Activated CD8-positive, alpha-beta T cell treated with anti-CD3 and anti-CD28 coated beads for 36 hours (primary cell): ENCODE measurements around the gene MAPKAP1. TPM values are rescaled to one million over a fixed set of nuclear protein-coding genes. Genes with fewer than 3 reads are reported as not detected.

Source experiments
- ATAC-seq: fragments of 200-7000 bp; cut with Tn5 transposase; one replicate; pipeline ENCODE4 v1.10.0; 2021; ENCODE audit warnings: mild to moderate bottlenecking, moderate library complexity
- CTCF ChIA-PET: fragments of 350-600 bp; sonication (Branson Sonifier 250); formaldehyde crosslinking; loops from one replicate; lab custom pipeline; 2021; ENCODE audit warnings: antibody characterized with exemption; lab: Charles Lee
- POLR2A ChIA-PET: fragments of 350-600 bp; sonication (Branson Sonifier 250); formaldehyde crosslinking; loops from one replicate; lab custom pipeline; 2021; ENCODE audit warnings: antibody characterized with exemption; lab: Charles Lee
- DNase-seq: peaks from one replicate; pipeline ENCODE4 v3.0.0-alpha.2; 2020
- H3K27ac Mint-ChIP-seq: one replicate; pipeline ENCODE4 v1.8.0; 2021; ENCODE audit warnings: mild to moderate bottlenecking, mixed read lengths
- H3K27me3 Mint-ChIP-seq: one replicate; pipeline ENCODE4 v1.8.0; 2021; ENCODE audit warnings: mixed read lengths
- H3K36me3 Mint-ChIP-seq: one replicate; pipeline ENCODE4 v1.8.0; 2021; ENCODE audit warnings: low read depth, mixed read lengths
- H3K4me1 Mint-ChIP-seq: one replicate; pipeline ENCODE4 v1.8.0; 2021; ENCODE audit warnings: low read depth, mixed read lengths
- H3K4me3 Mint-ChIP-seq: one replicate; pipeline ENCODE4 v1.8.0; 2021; ENCODE audit warnings: mild to moderate bottlenecking, moderate library complexity, mixed read lengths
- H3K9me3 Mint-ChIP-seq: one replicate; pipeline ENCODE4 v1.8.0; 2021; ENCODE audit warnings: mixed read lengths
- intact Hi-C: fragments of 100-400 bp; cut with micrococcal nuclease; formaldehyde crosslinking; loops from one replicate; pipeline ENCODE4 v1.10.0; 2022
- total RNA-seq, 2 experiments: library from RNA; stranded (reverse); gene quantifications; one replicate each; pipeline ENCODE4 v1.2.3, GENCODE V29; 2021
- TF ChIP-seq, protein P1 (sequence below): fragments of 200-600 bp; IDR thresholded peaks from one replicate; pipeline ENCODE4 v1.8.0; 2022; ENCODE audit warnings: antibody characterized with exemption, mild to moderate bottlenecking

MAPKAP1 gene
- total RNA-seq, 2 experiments from 2014 or later = 58.8 to 62.4 TPM

DNA sequence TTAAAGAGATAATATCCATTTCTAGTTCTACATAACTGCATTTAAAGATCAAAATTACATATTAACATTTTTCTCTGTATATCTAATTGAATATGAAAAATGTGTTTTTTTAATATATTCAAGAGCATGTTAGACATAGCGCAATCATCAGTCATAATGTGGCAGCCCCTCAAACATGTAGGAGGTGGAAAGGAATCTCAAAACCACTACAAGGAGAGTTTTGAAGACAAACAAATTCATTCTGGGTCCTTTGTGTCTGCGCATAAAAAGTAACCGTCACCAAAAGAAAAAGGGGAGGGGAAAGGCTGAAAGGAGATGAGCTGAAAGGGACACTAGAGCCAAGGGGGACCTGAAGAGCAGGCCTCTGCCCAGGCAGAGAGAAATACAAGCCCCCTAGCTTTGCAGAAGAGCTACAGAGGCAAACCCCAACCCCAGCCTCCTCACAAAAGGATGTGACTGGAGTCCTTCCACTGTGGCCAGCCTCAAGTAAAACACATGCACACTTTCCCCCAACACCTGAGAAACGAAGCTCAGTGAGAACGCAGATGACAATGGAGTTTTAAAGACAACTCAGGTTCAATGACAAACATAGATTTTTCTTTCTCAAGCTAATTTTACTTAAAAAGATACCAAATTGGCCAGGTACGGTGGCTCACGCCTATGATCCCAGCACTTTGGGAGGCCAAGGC lies 62.0 kb downstream of the MAPKAP1 start:
- POLR2A ChIA-PET = interaction anchor here (0.9 kb wide), 1 partner anchor 9 kb away, joined by 3 read pairs; no protein-coding TSS in a partner anchor
- CTCF ChIA-PET = interaction anchor here (1.5 to 3.6 kb wide), 3 partner anchors 12 to 86 kb away, joined by 3 to 18 read pairs (median 12); partner anchors contain the start of gene MAPKAP1
- Mint-ChIP-seq H3K4me3 (no peak overlapping the region), H3K9me3 (no peaks in the 10 kb centered on the region), H3K27me3 (no peaks in the 10 kb centered on the region), H3K36me3 (peaks cover 18% of the 10 kb centered on the region), H3K27ac (peak overlapping the region; percentile 74), H3K4me1 (peaks cover 67% of the 10 kb centered on the region)
- TF ChIP-seq, protein P1, sequence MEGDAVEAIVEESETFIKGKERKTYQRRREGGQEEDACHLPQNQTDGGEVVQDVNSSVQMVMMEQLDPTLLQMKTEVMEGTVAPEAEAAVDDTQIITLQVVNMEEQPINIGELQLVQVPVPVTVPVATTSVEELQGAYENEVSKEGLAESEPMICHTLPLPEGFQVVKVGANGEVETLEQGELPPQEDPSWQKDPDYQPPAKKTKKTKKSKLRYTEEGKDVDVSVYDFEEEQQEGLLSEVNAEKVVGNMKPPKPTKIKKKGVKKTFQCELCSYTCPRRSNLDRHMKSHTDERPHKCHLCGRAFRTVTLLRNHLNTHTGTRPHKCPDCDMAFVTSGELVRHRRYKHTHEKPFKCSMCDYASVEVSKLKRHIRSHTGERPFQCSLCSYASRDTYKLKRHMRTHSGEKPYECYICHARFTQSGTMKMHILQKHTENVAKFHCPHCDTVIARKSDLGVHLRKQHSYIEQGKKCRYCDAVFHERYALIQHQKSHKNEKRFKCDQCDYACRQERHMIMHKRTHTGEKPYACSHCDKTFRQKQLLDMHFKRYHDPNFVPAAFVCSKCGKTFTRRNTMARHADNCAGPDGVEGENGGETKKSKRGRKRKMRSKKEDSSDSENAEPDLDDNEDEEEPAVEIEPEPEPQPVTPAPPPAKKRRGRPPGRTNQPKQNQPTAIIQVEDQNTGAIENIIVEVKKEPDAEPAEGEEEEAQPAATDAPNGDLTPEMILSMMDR = no peak
- ATAC-seq (peak; percentile 51), DNase-seq (peak; percentile 31)
- intact Hi-C loops = loop anchor here (2.0 to 5.0 kb wide), 2 partner anchors 56 to 102 kb away; partner anchors contain the start of gene PBX3

DNA sequence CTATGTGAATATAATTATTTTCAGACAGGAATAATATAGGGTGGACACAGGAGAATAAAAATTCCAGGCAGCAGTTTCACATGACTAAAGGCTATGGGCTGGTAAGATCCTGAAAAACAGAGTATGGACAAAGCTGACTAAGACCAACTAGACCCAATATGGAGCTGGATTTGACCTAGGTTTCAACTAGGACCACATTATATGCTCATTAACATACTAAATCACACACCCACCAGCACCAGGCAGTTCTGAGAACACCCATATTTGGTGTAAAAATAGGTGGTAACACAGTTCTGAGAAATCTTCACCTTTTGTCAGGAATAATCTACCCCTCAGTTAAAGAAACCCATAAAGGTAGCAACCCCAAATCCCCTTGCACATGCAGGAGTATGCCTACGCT lies 64.7 kb downstream of the MAPKAP1 start:
- Mint-ChIP-seq H3K4me3 (no peak overlapping the region), H3K4me1 (peaks cover 54% of the 10 kb centered on the region), H3K9me3 (no peaks in the 10 kb centered on the region), H3K27me3 (no peaks in the 10 kb centered on the region), H3K27ac (no peak overlapping the region), H3K36me3 (peaks cover 9% of the 10 kb centered on the region)
- ChIA-PET POLR2A (interaction anchor here (1.8 kb wide), 1 partner anchor 9 kb away, joined by 5 read pairs; no protein-coding TSS in a partner anchor), CTCF (no interaction called here)
- TF ChIP-seq, protein P1 = no peak
- peak; percentile 31 for ATAC-seq
- intact Hi-C loops = no loop called here
- peak; percentile 44 for DNase-seq

DNA sequence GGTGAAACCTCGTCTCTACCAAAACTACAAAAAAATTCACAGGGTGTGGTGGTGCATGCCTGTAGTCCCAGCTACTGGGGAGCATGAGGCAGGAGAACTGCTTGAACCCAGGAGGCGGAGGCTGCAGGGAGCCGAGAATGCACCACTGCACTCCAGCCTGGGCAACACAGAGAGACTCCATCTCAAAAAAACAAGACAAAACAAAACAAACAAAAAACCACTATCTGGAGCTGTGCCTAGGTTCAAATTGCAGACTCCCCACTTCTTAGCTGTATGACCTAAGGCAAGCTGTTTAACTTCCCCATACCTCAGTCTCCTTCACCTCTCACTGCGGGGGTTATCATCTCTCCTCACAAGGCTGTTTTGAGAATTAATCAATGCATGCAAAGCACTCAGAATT lies 68.0 kb downstream of the MAPKAP1 start:
- no peak overlapping the region for H3K4me3 Mint-ChIP-seq
- peaks cover 13% of the 10 kb centered on the region for H3K36me3 Mint-ChIP-seq
- no peak overlapping the region for H3K27ac Mint-ChIP-seq

DNA sequence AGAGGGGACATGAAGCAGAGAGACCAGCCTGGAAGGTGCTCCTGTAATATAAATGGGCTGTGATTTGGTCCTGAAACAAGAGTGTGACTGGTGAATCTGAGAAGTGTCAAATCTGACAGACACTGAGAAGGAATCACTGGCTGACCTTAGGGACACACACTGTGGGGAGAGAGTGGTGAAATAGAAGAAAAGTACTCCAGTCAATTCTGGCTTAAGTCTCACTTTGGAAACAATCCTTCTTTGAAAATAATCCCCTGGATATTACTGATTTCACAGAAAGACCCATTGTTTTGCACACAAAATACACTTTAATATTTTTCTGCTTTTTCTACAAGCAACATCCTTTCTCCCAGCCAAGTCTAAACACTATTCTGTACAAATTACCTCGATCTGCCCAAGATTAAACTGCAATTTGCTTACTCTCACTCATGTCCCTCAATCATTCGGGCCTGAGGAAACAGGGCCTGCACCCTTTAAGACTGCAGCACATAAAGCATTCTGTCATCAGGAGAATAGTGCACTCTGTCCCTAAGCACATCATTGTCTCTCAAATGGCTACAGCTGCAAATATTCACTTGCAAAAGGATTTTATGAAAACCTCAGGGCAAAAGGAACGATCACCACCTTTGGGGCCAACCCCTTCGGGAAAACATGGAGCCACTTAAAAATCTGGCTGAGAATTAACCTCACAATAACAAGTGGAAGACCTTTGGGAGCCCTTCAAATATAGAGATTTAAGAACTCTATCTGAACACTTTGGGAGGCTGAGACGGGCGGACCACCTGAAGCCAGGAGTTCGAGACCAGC lies 68.6 kb downstream of the MAPKAP1 start:
- peaks cover 2% of the 10 kb centered on the region for H3K9me3 Mint-ChIP-seq
- DNase-seq = no peak
- peaks cover 50% of the 10 kb centered on the region for H3K4me1 Mint-ChIP-seq
- no peak for ATAC-seq
- ChIA-PET CTCF (no interaction called here), POLR2A (no interaction called here)
- intact Hi-C loops = loop anchor here (10.0 kb wide), 1 partner anchor 186 kb away; no protein-coding TSS in a partner anchor
- TF ChIP-seq, protein P1 = no peak
- H3K27ac Mint-ChIP-seq = no peak overlapping the region
- peaks cover 13% of the 10 kb centered on the region for H3K36me3 Mint-ChIP-seq
- no peak overlapping the region for H3K4me3 Mint-ChIP-seq
- no peaks in the 10 kb centered on the region for H3K27me3 Mint-ChIP-seq

More for the DNA sequence above, 68.0 kb downstream of the MAPKAP1 start:
- POLR2A ChIA-PET = no interaction called here
- no peak for ATAC-seq
- Mint-ChIP-seq H3K27me3 (no peaks in the 10 kb centered on the region), H3K9me3 (peaks cover 2% of the 10 kb centered on the region), H3K4me1 (peaks cover 50% of the 10 kb centered on the region)
- TF ChIP-seq, protein P1 = no peak
- intact Hi-C loops = loop anchor here (10.0 kb wide), 1 partner anchor 186 kb away; no protein-coding TSS in a partner anchor
- DNase-seq = no peak
- CTCF ChIA-PET = no interaction called here
